Lung microvascular endothelial cell (primary cell): ENCODE measurements around the gene RAP1A. TPM values are rescaled to one million over a fixed set of nuclear protein-coding genes. Genes with fewer than 3 reads are reported as not detected.
"Not testable (repeated sequence)": the region's sequence is repeated elsewhere in the genome, so short reads cannot be mapped to it uniquely, and the experiment has no call there.

Experiments used
- DNase-seq, 2 donors: peaks; one replicate each; pipeline versions ENCODE4 v3.0.0 to v3.0.0-alpha.2; 2010; ENCODE audit warnings: low read depth in 2 of 2
- total RNA-seq: library from RNA; depleted of rRNA; stranded (reverse); fragments of >200 nt; gene quantifications from 2 replicates; pipeline ENCODE4 v1.2.1, GENCODE V29; 2014

RAP1A gene
- total RNA-seq, 1 donor from 2014 or later, result 13.5 TPM

DNA sequence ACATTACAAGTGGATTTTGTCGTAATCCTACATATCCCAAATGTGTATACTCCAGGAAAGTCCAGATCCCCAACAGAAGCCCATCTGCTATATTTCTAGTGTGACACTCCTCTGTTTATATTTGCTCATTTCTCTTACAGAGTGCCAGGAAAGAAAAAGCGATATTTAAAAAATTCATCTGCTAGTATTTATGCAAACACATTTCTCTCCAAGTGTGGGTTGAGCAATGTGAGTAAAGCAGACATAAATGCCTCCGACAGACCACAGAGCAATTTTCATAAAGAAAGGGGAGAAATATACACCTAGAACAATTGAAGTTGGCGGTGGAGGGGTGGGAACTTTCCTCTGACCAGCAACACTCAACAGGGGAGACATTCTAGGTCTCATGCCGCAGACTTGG, 22.2 kb upstream of the RAP1A start:
- DNase-seq, result no peak

DNA sequence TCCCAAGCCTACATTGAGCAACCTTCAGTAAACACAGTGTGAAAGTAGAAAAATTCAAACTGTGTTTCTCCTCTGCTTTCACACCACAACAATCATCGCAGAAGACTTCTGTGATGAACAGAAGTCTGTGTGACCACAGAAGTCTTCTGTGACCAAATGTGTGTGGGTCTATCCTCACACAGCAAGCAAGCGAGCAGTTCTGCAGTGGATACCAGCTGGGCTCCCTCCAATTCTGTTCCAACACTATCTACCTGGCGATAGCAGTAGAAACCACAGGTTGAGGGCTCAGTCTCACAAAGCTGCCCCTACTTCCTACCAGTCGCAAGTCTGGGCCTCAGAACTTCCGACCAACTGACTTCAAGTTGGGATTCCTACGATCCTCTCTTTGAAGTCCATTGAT, 21.0 kb upstream of the RAP1A start:
- DNase-seq, result no peak

DNA sequence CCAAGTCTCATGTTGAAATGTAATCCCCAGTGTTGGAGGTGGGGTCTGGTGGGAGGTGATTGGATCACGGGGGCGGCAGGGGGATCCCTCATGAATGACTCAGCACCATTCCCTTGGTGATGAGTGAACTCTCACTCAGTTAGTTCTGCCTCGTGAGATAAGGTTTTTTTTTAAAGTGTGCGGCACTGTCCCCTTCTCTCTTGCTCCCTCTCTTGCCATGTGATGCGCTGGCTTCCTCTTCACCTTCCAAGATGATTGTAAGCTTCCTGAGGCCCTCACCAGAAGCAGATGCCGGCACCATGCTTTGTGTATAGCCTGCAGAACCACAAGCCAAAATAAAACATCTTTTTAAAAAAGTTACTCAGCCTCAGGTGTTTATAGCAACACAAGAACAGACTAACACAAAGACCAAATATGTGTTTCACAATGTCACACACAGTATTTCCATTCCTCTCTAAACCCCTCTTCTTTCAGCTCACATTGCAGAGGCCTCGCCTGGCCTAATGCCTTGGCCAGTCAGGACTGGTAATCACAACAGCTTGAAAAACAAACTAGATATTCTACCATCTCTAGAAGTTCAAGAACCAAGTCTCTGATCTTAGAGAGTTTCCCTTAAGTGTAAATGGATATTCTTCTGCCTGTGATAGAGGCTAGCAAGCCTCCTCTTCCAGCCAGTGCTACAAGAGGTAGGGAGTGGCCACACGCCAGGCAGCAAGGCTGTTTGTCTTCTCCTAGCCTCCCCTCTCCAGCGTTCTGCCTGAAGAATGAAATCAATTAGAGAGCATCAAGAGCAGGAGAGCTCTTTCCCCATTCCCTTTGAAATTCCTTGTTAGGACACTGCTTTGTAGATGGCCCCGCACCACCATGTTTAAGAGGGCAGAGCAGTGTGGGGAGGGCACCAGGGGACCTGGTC, 19.6 kb upstream of the RAP1A start:
- no peak for DNase-seq

DNA sequence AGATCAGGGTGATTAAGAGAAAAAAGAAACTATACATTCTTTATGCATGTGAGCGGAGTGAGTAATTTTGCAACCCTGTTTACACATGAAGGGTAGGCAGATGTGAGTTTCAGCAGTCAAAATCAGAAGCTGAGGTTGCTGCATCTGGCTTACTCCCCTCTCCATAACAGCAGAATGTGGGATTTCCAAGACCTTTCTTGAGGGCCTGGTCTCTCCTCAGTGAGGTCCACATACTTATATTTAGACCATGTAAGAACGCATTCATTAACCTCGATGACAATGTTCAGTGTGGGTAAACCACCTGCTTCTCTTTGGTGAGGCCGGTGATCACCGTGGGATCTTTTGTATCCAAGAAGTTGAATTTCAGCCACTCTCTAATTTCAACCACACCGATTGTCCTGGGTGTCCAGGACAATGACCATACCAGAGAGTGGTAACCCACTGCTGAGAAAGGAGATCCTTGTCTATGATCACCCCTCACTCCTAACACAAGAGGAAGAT, 18.7 kb upstream of the RAP1A start:
- no peak for DNase-seq

DNA sequence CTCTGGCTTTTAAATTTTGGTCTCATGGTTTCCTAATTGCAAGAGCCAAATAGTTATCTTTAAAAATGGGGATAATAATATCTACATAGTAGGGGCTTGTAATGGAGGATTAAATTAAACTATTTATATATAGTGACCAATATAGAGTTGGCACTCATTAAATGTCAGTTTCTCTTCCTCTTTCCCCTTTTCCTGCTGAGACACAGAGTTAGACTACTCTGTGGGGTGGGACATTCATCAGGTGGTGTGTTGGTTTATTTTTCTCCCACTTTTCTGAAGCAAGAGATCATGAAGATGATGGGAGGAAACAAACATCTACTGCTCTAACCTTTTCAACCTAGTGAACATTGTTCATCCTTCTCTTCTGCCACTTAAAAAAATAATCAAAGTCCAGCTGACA, 17.3 kb upstream of the RAP1A start:
- no peak for DNase-seq

DNA sequence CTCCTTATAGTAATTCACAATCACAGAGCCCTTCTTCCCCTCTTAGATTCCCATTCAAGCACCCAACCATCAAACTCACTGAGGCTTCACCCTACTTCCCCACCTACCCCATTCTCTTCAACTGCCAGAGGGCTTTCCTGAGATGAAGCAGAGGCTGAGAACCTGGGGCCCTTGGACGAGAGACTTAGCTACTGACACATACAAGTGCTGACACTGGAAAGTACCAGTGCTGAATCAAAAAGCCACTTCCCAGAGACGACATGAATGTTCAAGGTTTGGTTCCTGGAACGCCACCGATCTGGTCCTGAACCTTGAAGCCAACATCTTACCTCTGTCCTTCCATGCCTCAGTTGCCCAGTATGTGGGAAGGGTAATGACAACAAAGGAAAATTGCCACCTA, 16.6 kb upstream of the RAP1A start:
- DNase-seq, result no peak

DNA sequence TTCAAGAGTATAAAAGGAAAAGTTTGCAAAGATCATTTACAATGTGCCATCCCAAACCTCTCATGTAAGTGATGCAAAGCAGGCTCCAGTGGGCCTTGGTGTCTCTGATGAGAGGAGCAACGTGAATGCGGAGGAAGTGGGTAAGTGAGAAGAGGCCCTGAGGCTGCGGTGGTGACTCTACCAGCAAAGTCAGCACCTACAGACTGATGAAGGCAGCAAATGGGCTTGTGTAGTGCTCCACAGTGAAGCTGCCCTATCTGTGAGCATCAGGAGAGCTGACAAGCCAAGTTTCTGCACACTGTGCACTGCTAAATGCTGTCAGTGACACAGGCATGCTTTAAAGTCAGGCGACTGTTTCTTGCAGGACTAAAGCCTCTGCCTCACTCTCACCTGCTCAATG, 15.6 kb upstream of the RAP1A start:
- DNase-seq, result no peak

DNA sequence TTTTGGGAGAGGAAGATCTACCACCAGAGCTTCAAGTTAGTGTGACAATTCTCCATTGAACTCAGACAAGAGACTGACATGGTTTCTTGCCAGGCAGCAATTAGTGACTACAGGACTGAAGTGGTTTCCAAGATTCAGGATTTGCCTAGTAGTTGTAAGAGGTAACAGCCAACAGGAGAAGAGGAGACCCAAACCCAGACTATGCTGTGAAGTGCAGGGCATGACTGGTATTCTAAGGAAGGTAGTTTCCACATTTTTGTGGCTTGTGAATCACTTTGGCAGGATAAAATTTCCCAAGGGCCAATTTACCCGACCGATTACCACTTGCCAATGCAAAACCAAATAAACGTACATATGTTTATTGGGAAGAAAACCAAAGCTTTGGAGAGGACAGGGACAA, 14.7 kb upstream of the RAP1A start:
- no peak for DNase-seq

DNA sequence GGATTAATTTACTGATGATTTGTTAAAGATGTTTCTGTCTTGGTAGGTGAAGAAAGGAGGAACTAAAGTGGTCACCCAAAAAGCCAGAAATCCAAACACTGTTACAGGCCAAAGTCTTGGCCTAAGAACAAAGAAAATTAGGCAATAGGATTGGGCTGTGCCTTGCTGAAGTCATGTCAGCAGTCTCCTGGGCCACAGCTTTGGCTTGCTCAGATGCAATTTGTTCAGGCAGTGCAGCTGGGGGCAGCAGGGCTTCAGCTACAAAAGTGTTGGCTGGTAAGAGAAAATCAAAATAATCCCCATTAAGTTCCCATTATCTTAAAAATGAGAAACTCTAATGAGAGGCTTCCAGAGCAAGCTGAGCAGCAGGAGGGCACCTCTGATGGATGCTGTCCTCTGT, 14.0 kb upstream of the RAP1A start:
- DNase-seq, result no peak

DNA sequence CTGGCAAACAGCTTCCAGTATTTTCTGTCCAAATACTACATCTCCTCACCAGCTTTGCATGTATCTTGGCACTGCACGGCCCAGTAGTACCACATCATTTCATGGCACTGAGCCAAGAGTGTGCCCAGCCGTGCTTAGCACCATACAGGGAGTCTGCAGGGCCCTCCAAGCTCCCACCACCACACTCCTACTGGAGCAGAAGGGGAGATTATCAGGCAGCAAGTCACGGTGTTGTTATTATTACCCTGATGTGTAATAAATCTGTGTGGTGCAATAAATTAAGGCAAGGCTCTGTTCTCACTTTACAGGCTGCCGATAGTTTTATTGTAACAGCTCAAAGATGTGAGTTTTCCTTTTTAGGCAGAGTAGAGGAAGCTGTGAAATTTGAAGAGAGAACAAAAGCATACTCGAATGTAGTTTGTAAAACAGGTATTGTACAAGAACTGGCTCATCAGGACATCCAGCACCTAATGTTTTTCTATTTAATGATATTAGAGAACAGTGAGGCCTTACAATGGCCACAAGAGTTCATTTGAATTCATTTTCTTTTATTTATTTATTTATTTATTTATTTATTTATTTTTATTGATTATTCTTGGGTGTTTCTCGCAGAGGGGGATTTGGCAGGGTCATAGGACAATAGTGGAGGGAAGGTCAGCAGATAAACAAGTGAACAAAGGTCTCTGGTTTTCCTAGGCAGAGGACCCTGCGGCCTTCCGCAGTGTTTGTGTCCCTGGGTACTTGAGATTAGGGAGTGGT, 13.0 kb upstream of the RAP1A start:
- not testable (repeated sequence) for DNase-seq

DNA sequence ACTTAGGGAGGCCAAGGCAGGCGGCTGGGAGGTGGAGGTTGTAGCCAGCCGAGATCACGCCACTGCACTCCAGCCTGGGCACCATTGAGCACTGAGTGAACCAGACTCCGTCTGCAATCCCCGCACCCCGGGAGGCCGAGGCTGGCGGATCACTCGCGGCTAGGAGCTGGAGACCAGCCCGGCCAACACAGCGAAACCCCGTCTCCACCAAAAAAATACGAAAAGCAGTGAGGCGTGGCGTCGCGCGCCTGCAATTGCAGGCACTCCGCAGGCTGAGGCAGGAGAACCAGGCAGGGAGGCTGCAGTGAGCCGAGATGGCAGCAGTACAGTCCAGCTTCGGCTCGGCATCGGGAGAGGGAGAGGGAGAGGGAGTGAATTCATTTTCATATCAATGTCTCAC, 11.1 kb upstream of the RAP1A start:
- DNase-seq, result not testable (repeated sequence)

DNA sequence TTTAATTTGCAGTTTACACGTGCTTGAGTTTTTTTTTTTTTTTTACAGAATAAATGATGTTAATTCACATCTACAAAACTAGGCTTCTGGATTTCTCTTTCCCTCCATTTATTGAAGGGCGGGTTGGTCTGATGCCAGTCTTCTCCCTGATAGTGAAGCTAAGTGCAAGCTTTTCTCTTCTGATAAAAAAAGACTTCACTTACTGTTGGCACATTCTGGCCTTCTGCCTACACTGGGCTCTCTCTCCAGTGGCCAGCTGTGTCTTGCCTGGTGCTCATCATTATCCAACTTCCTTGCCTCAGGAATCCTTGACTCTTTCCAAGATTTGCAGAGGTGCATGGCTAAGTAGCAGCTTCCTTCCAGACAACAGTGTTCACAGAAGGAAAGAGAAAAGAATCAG, 7.6 kb upstream of the RAP1A start:
- no peak for DNase-seq

DNA sequence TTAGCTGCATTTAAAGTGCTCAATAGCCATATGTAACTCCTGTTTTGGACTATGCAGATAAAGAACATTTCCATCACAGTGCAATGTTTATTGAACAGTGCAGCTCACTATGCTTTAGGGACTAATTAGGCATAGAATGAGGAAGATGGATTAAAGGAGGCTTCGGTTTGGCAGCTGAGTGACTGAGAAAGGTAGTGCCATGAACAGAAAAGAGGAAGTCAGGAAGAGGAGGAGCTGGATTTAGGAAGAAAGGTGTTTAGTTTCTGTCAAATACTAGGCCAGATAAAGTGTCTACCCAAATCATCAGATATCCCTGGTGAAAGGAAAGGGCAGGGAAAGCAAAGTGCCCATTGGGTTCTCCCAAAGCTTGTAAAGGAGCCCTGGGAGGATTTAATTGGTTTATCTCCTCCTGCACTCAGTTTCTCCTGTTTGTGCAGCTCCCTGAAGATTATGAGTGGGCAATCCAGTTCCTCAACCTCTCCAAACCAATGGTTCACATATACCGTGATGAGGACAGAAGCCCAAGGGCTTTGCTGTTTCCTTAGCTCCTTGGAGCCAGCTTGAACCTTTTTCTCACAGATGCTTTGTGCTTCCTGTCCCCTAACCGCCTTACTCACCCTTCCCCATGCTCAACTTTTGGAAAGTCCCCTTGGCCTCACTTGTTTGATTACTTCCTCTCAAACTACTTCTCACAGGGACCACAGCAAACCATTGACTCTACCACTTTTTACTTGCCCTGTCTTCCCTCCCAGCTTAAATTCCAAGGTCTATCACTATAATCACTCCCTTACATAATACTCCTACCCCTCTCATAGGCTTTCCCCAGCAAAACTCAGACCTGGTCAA, 3.5 kb upstream of the RAP1A start:
- DNase-seq, result peak in 1 of 2 donors; percentile 67

DNA sequence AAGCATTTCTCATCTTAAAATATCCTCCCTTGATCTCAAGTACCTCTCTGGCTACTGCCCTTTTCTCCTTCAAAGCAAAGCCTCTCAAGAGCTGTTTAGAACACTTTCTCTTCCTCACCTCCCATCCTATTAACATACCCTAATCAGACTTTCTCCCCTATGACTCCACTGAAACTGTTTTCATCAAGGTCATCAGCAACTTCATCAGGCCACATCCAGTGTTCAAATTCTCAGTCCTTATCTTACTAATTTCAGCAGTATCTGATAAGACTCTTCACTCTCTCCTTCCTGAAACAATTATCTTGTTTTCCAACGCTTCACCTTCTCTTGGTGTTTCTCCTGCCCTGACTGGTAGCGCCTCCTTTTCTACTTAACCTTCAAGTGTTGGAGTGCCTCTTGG, 1.5 kb upstream of the RAP1A start:
- no peak for DNase-seq

DNA sequence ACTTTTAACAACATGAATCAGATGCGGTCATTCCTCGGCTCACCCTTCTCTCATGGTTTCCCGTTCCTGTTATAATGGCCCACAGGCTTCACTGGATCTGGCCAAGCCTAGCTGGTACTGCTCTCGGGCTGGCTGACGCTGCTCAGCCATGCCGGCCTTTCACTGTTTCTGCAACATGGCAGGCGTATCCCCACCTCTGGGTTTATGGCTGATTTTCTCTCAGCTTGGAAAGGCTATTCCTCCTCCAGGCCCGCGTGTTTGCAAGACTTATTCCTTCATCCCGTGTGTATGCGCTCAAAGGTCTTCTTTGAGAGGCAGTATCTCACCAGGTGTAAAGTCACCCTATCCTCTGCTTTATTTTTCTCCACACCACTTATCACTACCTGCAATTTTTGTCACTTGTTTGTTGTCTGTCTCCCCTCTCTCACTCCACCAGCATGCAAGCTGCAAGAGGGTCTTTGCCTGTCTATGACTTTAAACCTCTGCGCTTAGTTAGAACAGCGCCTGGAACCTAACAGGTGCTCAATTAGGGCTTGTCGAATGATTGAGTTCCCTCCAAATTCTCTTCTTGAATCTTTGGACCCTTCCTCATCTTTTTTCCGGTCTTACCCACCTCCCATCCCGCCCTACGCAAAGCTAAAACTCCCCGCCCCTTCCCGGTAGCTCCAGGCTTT, 491 bp upstream of the RAP1A start:
- DNase-seq, result no peak

DNA sequence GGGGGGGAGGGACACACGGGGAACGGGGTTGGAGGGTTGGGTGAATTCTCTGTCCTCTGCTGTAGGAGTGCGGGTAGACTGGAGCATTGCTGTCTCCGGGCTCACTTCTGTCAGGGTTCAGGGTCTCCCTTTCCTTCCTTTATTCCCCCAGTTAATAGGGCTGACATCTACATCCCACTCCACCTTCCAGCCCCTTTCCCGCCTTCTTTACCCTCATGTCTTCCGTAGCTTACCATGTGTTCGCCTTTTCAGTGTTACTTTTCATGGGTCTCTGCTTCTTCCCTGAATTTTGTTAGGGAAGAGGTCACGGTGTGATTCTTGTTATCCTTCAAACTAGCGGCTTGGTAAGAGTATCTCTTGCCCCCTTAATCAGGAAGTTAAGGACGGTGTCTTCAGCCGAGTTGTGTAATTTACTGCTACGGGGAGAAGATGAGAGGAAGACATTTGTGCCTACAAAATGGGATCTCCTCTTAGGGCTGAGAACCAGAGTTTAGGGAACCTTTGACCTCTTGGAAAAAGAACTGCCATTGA, 917 bp downstream of the RAP1A start:
- DNase-seq, result no peak

DNA sequence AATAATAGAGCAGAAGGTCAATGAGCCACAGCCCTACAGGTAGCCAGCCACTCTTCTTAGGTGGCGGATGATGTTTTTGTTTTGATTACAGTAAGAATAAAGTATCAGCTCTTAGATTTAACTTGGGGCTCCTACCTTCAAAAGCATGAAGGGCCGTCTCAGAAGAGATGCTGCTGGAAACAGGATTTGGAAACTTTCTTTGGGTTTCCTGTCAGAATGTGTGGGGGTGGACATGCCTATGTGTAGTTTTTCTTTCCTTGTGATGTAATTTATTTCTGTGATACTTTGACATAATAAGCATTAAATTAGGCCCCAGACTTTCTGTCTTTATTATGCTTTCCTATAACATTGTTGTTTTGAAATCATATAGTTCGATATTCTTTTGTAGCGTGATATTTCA, 1.5 kb downstream of the RAP1A start:
- peak; percentile 19 to 22 for DNase-seq

DNA sequence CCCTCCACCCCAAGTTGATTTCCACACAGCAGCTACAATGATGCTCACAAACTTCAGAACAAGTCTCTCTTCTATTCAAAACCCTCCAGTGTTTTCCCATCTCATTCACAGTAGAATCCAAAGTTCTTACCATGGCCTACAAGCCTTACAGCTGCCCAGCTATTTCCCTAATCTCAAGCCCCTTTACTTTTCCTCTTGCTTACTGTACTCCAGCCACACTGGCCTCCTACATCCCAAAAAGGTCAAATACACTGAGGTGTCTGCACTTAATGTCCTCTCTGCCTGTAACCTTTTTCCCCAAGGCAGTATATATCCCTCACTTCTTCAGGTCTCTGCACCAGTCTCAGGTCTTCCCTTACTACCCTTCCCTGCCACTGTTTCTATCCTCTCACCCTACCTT, 2.6 kb downstream of the RAP1A start:
- DNase-seq, result no peak

DNA sequence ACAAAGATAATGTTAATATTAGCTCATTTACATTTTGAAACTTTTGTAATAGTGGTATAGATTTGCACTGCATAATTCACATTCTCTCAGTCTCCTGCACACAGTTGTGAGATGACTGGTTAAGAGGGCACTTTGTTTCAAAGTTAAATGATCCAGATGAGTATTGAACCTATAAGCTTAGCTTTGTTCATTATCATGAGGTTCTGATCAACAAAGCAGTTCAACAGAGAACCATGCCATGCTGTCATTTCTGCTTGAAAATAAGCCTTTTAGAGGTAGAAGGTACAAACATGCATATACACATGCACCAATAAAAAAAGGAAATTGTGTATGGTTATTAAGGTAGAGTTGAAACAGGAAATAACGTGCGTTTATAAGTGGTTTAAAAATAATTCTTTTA, 4.8 kb downstream of the RAP1A start:
- no peak for DNase-seq

DNA sequence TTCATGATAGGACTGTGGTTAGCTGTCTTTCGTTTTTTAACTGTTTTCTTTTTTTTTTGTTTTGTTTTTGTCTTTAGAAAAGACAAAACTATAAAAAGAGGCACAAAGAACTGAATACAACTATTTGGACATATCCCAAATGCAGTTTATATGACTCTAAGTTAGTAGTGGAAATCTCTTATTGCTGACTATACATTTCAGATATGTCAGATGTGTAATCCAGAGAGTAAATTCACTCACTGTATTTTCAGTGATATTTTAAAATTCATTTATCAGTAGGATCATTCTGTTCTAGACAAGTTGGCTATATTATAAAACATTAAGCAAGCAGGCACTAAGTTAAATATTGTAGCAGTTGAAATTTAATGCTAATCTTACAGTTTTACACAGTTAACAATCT, 5.7 kb downstream of the RAP1A start:
- DNase-seq, result no peak

DNA sequence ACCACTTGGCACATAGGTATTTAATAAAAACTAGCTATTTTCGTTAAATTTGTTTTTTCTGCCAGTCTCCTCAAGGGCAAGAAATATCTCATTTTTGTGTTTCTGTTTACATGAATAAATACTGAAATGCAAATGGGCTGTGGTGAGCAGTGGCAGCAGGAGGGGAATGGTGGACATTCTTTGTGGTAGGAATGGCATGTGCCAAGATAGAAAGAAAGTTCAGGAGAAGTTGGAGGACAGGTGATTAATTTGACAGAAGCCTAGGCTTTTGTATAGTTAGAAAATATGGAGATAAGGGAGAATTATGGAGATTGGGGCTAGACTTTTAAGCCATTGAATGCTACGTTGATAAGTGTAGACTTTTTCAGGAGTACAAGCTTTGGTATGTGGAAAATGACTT, 8.6 kb downstream of the RAP1A start:
- no peak for DNase-seq
